NCI-H1105 treated with DMSO at 0.1 percent for 48 hours (cell line): ENCODE data around the gene NUP93.
A peak's percentile ranks its signal among the peaks of the same experiment; 100 is the strongest.

ENCODE experiments used
- DNase-seq: peaks from one replicate; lab custom pipeline; 2025; lab: John Stamatoyannopoulos, UW

NUP93 gene

GRCh38 chr16:56894331-56894917 lies 164.5 kb downstream of the NUP93 start:
- no peak for DNase-seq

DNA sequence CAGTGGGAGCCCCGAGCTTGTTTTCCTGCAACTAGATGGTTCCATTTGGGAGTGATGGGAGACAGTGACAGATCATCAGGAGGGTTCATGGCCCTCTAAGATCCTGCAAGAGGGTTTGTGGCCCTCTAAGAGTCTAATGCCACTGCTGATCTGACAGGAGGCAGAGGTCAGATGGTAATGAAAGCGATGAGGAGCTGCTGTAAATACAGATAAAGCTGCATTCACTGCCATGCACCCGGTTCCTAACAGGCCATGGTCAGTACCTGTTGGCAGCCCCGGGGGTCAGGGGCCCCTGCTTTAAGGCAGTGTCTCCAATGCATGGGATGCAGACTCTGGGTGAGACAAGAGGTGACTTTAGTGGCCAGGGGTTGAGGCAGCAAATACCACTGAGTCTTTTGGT lies 165.9 kb downstream of the NUP93 start:
- no peak for DNase-seq

DNA sequence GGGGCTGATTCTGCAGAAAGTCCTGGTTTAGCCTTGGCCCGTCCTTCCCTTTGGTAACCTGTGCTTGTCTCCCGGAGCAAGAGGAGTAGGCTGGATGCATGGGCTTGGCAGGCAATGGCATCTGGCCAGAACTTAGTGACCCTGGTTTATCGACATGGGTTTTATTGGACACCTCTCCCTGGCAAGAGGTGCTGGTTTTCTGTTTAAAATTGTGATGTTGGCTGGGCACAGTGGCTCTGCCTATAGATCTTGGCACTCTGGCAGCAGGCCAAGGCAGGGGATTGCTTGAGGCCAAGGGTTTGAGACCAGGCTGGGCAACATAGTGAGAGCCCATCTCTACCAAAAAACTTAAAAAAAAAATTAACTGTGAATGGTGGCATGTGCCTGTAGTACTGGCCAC lies 166.3 kb downstream of the NUP93 start:
- DNase-seq, result no peak

GRCh38 chr16:56897026-56897799 lies 167.3 kb downstream of the NUP93 start:
- DNase-seq, result peak; percentile 0

- DNase-seq, result no peak
Measured at GRCh38 chr16:56898847-56899246, 168.9 kb downstream of the NUP93 start.
